SH-SY5Y (cell line): Measurements from ENCODE around the gene TJP2.

Experiments used
- GATA2 ChIP-seq: IDR thresholded peaks from 2 replicates; pipeline ENCODE4 v1.6.1; 2011; ENCODE audit warnings: mild to moderate bottlenecking, low read depth, low read length
- GATA3 ChIP-seq: IDR thresholded peaks from 2 replicates; pipeline ENCODE4 v1.6.1; 2011; ENCODE audit warnings: low read depth, mild to moderate bottlenecking, low read length, moderate library complexity

DNA sequence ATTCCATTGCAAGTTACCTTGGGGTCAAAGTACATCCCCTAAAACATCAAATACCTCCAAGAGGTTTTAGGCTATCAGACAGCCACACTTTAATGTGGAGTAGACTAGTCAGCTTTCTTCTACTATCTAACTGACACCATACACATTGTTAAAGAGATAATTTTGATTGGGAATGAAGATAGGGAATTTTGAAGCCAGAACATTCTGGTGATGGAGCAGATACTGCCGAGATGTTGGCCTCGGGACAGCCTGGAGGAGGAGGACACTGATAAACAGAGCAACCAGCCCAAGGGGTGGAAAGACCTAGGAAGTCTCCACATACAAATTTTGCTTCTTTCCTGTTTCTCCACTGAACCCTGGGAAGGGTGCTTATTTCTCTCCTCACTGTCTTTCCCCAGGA lies 14.9 kb downstream of the TJP2 start:
- TF ChIP-seq GATA2 = no peak
- TF ChIP-seq GATA3 = no peak
